Measurements from ENCODE around the gene ADM5.
A peak's percentile ranks its signal among the peaks of the same experiment; 100 is the strongest.

ADM5 gene

GRCh38 chr19:49677231-49677900 is 12.0 kb upstream of the ADM5 start, which contains the start of gene PRMT1:
Gene PRMT1 (plus strand): TSS chr19:49677271. CDS start chr19:49677281, 10 bp downstream.
- H3K4me3 ChIP-seq (ENCODE audit: low read depth, low read length): peak within 1 kb of the TSS; percentile 99
- H3K9me3 ChIP-seq (ENCODE audit: severe bottlenecking): no peaks in the 10 kb centered on the region
- TF ChIP-seq, protein P1, sequence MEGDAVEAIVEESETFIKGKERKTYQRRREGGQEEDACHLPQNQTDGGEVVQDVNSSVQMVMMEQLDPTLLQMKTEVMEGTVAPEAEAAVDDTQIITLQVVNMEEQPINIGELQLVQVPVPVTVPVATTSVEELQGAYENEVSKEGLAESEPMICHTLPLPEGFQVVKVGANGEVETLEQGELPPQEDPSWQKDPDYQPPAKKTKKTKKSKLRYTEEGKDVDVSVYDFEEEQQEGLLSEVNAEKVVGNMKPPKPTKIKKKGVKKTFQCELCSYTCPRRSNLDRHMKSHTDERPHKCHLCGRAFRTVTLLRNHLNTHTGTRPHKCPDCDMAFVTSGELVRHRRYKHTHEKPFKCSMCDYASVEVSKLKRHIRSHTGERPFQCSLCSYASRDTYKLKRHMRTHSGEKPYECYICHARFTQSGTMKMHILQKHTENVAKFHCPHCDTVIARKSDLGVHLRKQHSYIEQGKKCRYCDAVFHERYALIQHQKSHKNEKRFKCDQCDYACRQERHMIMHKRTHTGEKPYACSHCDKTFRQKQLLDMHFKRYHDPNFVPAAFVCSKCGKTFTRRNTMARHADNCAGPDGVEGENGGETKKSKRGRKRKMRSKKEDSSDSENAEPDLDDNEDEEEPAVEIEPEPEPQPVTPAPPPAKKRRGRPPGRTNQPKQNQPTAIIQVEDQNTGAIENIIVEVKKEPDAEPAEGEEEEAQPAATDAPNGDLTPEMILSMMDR (IDR thresholded peaks at IDR 0.05; ENCODE audit: low read depth, low read length): no peak
- H3K27ac ChIP-seq: peak within 1 kb of the TSS; percentile 99
- peak; percentile 58 for DNase-seq
- H3K36me3 ChIP-seq: peaks cover 31% of the 10 kb centered on the region
- H3K27me3 ChIP-seq (ENCODE audit: insufficient read depth, low read depth, severe bottlenecking): no peaks in the 10 kb centered on the region

- H3K36me3 ChIP-seq: peaks cover 38% of the 10 kb centered on the region
- TF ChIP-seq, protein P1 (IDR thresholded peaks at IDR 0.05; ENCODE audit: low read depth, low read length): peak; percentile 59
- DNase-seq: peak; percentile 90
These were observed 11.3 kb upstream of the ADM5 start for GRCh38 chr19:49677901-49678674.

GRCh38 chr19:49678985-49679770 is 10.2 kb upstream of the ADM5 start:
- TF ChIP-seq, protein P1 (IDR thresholded peaks at IDR 0.05; ENCODE audit: low read depth, low read length): no peak
- Histone ChIP-seq H3K4me3 (ENCODE audit: low read depth, low read length) (peak overlapping the region; percentile 41), H3K27me3 (ENCODE audit: insufficient read depth, low read depth, severe bottlenecking) (no peaks in the 10 kb centered on the region), H3K36me3 (peaks cover 48% of the 10 kb centered on the region), H3K9me3 (ENCODE audit: severe bottlenecking) (no peaks in the 10 kb centered on the region), H3K27ac (peak overlapping the region; percentile 99)
- peak; percentile 82 for DNase-seq

More at GRCh38 chr19:49677901-49678674, 11.3 kb upstream of the ADM5 start:
- Histone ChIP-seq H3K27ac (peak overlapping the region; percentile 99), H3K4me3 (ENCODE audit: low read depth, low read length) (peak overlapping the region; percentile 99), H3K27me3 (ENCODE audit: insufficient read depth, low read depth, severe bottlenecking) (no peaks in the 10 kb centered on the region), H3K9me3 (ENCODE audit: severe bottlenecking) (no peaks in the 10 kb centered on the region)

GRCh38 chr19:49679771-49680413 is 9.5 kb upstream of the ADM5 start:
- DNase-seq: no peak
- Histone ChIP-seq H3K27ac (peak overlapping the region; percentile 99), H3K4me3 (ENCODE audit: low read depth, low read length) (peak overlapping the region; percentile 41), H3K9me3 (ENCODE audit: severe bottlenecking) (no peaks in the 10 kb centered on the region), H3K36me3 (peaks cover 55% of the 10 kb centered on the region), H3K27me3 (ENCODE audit: insufficient read depth, low read depth, severe bottlenecking) (no peaks in the 10 kb centered on the region)
- TF ChIP-seq, protein P1 (IDR thresholded peaks at IDR 0.05; ENCODE audit: low read depth, low read length): no peak

Data from WERI-Rb-1 (cell line).